NCI-H1417 (cell line): ENCODE results near the gene IGF2BP2.
A peak's percentile ranks its signal among the peaks of the same experiment; 100 is the strongest.
"Not testable (repeated sequence)": the region's sequence is repeated elsewhere in the genome, so short reads cannot be mapped to it uniquely, and the experiment has no call there.

ENCODE experiments used
- DNase-seq, 3 experiments: peaks; one replicate each; lab custom pipeline; 2025; lab: John Stamatoyannopoulos, UW

IGF2BP2 gene

GRCh38 chr3:185825006-185825638 is at the start of gene IGF2BP2:
IGF2BP2 (minus strand) TSS chr3:185825042; CDS start chr3:185824960, 82 bp downstream.
- peak; percentile 12 to 59 (median 56) for DNase-seq

GRCh38 chr3:185874119-185874518 is 49.3 kb upstream of the IGF2BP2 start:
- no peak for DNase-seq

- no peak for DNase-seq
Observed at GRCh38 chr3:185867650-185868049, 42.8 kb upstream of the IGF2BP2 start.

- DNase-seq: no peak
Observed at GRCh38 chr3:185866995-185867394, 42.2 kb upstream of the IGF2BP2 start.

GRCh38 chr3:185866555-185866954 is 41.7 kb upstream of the IGF2BP2 start:
- DNase-seq: no peak

GRCh38 chr3:185865247-185865646 is 40.4 kb upstream of the IGF2BP2 start:
- DNase-seq: no peak

- DNase-seq: no peak
Observed at GRCh38 chr3:185864767-185865166, 39.9 kb upstream of the IGF2BP2 start.

GRCh38 chr3:185862920-185863319 is 38.1 kb upstream of the IGF2BP2 start:
- DNase-seq: no peak

- DNase-seq: no peak
Observed at GRCh38 chr3:185859294-185859972, 34.6 kb upstream of the IGF2BP2 start.

- no peak for DNase-seq
Observed at GRCh38 chr3:185858502-185859225, 33.8 kb upstream of the IGF2BP2 start.

- DNase-seq: no peak
Observed at GRCh38 chr3:185857208-185857607, 32.4 kb upstream of the IGF2BP2 start.

GRCh38 chr3:185856652-185857051 is 31.8 kb upstream of the IGF2BP2 start:
- no peak for DNase-seq

- not testable (repeated sequence) for DNase-seq
Observed at GRCh38 chr3:185853771-185854170, 28.9 kb upstream of the IGF2BP2 start.

- DNase-seq: no peak
Observed at GRCh38 chr3:185852635-185853034, 27.8 kb upstream of the IGF2BP2 start.

GRCh38 chr3:185851959-185852358 is 27.1 kb upstream of the IGF2BP2 start:
- no peak for DNase-seq

- DNase-seq: no peak
Observed at GRCh38 chr3:185851046-185851445, 26.2 kb upstream of the IGF2BP2 start.

GRCh38 chr3:185847506-185847905 is 22.7 kb upstream of the IGF2BP2 start:
- no peak for DNase-seq

GRCh38 chr3:185846037-185846436 is 21.2 kb upstream of the IGF2BP2 start:
- no peak for DNase-seq

GRCh38 chr3:185844051-185844450 is 19.2 kb upstream of the IGF2BP2 start:
- DNase-seq: no peak

- DNase-seq: no peak
Observed at GRCh38 chr3:185843635-185844034, 18.8 kb upstream of the IGF2BP2 start.

GRCh38 chr3:185843126-185843525 is 18.3 kb upstream of the IGF2BP2 start:
- no peak for DNase-seq

GRCh38 chr3:185842241-185842640 is 17.4 kb upstream of the IGF2BP2 start:
- DNase-seq: no peak

GRCh38 chr3:185838417-185838989 is 13.7 kb upstream of the IGF2BP2 start:
- not testable (repeated sequence) for DNase-seq
